Neural progenitor cell (in vitro differentiated cells): ENCODE results near the gene PLCB1.
A peak's percentile ranks its signal among the peaks of the same experiment; 100 is the strongest.

Source experiments
- CTCF ChIP-seq: fragments of 200-600 bp; sonication (generic); IDR thresholded peaks from 2 replicates; pipeline ENCODE4 v1.5.1; 2017; ENCODE audit warnings: antibody characterized with exemption, mild to moderate bottlenecking
- EZH2 ChIP-seq: fragments of 200-600 bp; sonication (generic); IDR thresholded peaks from 2 replicates; pipeline ENCODE4 v1.6.1; 2017; ENCODE audit warnings: antibody characterized with exemption, mild to moderate bottlenecking, moderate library complexity
- EZH2phosphoT487 ChIP-seq: fragments of 200-600 bp; sonication (generic); IDR thresholded peaks from 2 replicates; pipeline ENCODE4 v1.6.1; 2017; ENCODE audit warnings: antibody characterized with exemption

GRCh38 chr20:8131598-8132483, at the start of gene PLCB1:
- TF ChIP-seq CTCF (peak; percentile 80), EZH2phosphoT487 (no peak), EZH2 (no peak)
